NCI-H1417 treated with DMSO at 0.1 percent for 48 hours (cell line): ENCODE measurements around the gene DGKQ.
"Not testable (repeated sequence)": the region's sequence is repeated elsewhere in the genome, so short reads cannot be mapped to it uniquely, and the experiment has no call there.

Experiments
- DNase-seq: peaks from one replicate; lab custom pipeline; 2025; lab: John Stamatoyannopoulos, UW

Gene DGKQ

GRCh38 chr4:976016-976415, 2.6 kb upstream of the DGKQ start:
- not testable (repeated sequence) for DNase-seq

DNA sequence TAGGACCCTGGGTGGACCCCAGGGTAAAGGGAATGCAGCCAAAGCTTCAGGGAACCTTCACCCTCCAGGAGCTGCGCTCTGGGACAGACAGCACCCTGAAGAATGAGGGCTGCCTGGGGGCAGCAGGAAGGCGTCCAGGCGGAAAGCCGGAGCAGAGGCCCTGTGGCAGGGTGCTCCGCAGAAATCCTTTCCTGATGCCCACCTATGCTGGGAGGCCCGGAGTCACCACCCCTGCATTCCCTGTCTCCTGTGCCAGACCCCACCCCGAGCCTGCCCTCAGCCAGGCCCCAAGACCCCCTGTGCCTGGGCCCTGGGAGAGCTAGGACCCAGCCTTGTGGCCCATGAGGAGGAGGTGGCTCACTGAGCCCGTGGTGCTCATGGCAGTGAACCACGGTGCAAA, 1.3 kb upstream of the DGKQ start:
- no peak for DNase-seq

GRCh38 chr4:972651-973424, 531 bp downstream of the DGKQ start:
- no peak for DNase-seq

GRCh38 chr4:971666-972500, 1.5 kb downstream of the DGKQ start:
- DNase-seq = no peak

DNA sequence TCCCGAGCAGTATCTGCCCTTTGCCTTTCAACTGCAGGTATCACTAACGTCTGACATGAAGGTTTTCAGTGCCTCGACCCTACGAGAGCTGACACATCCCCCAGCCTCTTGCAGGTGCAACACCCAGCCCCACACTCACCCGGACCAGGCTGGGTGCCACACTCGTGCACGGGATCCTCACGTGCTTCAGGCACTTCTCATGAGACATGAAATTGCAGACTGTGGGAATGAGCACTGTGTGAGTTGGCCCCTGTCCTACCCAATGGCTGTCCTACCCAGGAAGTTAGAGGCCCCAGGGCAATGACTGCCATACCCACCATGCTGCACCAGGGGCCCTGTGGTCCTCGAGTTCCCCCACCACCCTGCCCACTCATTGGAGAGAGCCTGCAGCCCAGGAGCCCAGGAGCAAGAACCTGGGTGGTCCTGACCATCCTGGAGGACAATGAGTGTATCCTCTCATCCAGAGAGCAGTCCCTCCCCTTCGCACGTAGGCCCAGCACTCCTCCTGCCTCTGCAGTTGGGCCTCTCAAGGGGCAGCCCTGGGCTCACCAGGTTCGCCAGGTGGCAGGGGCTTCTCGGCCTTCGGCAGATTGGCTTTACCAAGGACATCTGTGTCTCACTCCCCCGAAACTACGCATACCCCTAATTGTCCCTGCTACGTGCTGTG, 2.4 kb downstream of the DGKQ start:
- DNase-seq = no peak

GRCh38 chr4:970046-970745, 3.2 kb downstream of the DGKQ start:
- no peak for DNase-seq

GRCh38 chr4:968621-969394, 4.6 kb downstream of the DGKQ start:
- no peak for DNase-seq

DNA sequence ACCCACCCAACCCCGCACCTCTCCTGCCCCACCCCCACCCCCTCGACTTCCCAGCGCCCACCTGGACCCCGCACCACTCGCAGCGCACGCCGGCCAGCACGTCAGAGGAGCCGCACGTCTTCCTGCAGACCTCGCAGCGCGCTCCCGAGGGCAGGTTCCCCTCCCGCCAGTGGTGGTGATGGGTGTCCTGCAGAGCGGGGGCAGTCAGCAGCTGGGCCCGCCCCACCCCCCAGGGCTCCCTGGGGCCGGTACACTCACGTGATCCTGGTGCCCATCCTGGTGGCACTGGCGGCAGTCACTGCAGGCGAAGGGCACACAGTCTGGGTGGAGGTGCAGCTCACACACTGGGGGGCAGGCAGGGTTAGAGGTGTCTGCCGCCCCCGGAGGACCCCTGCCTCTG, 5.1 kb downstream of the DGKQ start:
- peak; percentile 1 for DNase-seq

DNA sequence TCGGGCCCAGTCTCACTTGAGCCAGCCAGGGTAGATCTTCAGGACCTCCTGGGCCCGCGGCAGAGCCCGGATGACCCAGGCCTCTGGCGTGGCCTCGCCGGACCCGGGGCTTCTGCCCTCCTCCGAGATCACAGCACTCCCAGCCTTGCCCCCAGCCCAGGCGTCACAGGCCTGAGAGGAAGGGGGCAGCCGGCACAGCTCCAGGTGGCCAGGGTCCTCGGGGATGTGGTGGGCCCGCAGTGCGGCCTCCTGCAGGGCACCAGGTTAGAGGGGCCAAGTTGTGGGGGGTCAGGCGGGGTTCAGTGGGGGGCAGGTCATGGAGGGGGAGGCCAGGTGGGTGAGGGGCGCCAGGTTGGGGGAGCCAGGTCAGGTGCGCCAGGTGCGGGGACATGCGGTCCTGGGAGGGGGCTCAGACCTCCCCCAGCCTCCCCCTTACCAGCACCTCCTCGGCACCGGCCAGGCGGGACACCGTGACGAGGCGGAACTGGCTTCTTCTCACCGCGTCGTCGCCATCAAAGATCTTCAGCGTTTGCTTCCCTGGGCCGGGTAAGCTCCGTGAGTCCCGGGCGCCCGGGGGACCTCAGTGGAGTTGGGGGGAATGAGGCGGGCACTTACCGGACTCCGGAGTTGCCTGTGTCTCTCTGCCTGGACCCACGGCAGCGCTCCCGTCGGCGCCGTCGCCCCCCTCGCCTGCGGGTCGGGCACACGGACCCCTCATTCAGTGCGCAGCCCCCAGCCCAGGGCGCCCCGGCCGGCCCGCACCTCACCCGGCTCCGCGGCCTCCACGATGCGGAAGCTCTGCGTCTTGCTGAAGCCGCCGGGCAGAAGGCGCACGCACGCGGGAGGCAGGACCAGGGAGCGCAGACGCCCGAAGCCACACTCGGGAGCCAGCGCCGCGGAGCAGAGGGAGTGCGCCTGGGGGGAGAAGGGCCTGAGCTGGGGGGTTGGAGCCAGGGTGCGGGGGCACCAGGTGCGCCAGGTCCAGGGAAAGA, 6.0 kb downstream of the DGKQ start:
- DNase-seq = no peak

DNA sequence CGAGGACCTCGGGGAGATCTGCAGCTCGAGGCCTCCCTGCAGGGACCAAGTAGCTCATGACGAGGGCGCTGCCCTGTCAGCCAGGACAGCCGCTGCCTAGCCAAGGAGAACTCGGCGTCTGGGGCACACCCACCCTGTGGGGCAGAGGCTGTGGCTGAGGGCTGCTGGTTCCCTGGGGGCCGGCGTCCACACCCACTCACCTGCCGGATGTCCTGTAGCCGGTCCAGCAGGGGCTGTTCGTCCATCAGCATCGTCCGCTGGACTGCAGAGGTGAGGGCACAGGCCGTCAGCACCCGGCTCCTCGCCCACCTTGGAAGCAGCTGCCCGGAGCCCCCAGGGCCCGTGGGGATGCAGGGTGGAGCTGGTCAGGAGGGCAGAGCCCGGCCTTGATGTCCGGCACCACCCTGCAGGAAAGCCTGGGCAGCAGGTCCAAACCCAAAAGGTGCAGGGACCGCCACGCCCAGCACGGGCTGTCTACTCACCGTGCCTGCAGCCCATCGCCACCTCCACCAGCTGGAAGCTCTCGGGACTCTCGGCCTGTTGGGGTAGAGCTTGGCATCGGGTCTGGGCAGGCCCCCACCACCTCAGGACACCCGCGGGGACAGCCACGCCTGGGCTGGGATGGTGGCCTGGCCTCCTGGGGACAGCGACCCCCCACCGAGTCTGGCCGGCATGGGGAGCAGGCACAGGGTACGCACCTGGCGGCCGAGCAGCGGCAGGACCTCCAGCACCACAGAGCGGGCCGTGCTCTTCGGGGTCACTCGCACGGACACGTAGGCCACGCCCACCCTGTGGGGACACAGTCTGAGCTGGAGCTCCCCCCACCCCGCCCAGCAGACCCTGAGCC, 6.9 kb downstream of the DGKQ start:
- DNase-seq = no peak

DNA sequence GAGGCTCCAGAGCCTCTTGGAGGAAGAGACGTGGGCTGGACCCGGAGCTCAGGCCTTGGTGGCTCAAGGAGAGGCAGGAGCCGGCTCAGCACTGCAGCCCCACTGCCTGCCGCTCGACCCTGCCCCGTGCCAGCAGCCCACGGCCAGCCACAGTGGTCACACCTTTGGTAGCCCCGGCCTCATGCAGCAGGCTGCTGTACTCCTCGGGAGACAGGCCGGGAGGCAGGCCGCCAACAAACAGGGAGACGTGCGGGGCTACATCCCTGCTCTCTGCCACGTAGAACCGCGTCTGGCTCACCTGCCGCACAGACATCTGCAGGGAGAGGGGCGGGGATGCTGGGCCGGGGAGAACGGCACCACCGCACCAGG, 7.6 kb downstream of the DGKQ start:
- no peak for DNase-seq

DNA sequence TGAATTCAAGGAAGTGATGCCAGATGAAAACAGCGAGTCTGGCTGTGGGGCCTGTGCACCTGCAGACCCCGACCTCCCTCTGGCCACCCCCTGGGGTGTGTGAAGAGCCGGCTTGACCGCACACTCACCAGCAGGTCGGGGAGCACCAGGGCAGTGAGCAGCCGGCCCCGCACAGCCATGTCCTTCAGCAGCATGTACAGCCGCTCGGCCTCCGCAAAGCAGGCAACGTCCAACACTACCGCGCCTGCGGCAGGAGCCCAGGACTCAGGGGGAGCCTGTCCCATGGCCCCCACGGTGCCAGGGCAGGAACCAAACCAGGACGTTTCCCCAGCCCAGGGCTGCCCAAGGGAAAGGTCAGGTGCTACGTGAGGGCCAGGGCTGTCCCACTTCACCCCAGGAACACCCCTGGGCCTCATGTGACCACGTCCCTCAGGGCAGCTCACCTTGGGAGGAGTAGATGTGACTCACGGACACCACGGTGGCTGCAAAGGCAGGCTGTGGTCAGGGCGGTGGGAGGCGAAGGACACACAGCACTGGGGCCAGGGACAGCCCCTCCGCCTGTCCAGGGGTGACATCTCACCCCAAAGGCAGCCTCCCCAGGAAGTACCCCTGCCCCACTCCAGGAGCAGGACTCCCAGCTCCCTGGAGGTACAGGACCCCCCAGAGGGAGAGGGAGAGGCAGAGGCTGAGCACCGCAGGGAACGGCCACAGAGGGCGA, 8.2 kb downstream of the DGKQ start:
- DNase-seq = no peak

DNA sequence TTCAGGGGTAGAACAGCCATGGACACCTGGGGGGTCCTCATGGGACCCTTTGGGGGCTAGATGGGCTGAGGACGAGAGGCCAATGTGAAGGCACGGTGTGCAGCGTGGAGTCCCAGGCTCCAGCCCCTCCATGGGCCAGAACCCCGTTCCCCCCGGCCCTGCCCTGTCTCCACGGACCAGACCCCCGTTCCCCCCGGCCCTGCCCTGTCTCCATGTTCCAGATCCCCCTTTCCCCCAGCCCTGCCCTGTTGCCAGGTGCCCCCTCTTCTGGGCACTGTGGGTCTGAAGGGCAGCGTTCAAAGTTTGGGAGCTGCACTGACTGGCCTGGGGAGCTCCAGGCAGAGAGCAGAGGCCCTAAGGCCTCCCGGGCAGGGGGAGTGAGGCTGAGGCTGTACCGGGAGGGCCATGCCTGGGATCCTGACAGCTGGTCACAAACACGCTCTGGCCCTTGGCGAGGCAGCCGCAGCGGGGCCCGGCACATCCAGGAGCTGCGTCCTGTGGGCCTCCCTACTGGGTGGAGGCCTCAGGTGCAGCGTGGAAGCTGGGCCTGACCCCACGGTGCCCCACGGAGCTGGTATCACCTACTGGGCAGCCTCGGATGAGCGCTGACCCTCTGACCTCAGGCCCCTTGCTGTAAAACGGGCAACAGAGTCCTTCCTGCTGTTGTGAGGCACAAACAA, 8.9 kb downstream of the DGKQ start:
- DNase-seq = no peak

DNA sequence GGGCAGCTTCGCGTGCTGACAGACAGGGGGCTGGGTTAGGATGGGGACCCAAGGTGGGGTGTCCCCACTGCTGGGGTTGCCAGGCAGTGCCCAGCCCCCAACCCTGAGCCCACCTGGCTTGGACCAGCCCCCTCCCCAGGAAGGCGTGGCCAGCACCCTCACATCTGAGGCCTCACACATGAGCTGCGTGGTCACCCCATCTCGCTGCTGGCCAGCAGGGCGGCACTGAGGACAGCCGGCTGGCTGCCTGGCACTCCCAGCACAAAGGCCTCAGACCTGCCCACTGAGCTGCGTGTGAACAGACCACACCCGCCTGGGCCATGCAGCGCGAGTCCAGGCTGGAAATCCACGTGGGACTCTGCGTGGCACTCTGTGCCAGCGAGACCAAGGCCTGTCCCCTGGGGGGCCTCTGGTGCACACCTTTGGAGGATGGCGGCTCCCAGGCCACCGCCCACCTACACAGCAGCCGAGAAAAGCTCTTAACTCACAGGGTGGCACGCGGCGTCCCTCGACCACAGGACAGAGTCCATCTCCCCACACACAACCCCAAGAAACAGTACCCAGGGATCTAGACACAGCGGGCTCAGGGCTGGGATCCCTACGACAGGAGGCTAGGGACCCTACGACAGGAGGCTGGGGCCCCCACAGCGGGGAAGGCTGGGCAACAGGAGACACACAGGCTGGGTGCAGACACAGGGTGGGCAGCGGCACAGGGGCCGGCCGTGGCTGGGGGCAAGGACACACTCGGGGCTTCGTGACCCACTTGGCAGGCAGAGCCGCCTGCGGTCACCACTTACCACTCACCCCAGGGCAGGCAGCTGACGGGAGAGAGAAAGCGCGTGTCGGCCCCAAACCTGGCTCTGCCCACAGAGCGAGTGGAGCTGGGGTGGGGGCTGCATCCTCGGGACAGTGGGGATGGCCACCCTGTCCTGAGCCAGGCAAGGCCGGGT, 9.8 kb downstream of the DGKQ start:
- DNase-seq = no peak

DNA sequence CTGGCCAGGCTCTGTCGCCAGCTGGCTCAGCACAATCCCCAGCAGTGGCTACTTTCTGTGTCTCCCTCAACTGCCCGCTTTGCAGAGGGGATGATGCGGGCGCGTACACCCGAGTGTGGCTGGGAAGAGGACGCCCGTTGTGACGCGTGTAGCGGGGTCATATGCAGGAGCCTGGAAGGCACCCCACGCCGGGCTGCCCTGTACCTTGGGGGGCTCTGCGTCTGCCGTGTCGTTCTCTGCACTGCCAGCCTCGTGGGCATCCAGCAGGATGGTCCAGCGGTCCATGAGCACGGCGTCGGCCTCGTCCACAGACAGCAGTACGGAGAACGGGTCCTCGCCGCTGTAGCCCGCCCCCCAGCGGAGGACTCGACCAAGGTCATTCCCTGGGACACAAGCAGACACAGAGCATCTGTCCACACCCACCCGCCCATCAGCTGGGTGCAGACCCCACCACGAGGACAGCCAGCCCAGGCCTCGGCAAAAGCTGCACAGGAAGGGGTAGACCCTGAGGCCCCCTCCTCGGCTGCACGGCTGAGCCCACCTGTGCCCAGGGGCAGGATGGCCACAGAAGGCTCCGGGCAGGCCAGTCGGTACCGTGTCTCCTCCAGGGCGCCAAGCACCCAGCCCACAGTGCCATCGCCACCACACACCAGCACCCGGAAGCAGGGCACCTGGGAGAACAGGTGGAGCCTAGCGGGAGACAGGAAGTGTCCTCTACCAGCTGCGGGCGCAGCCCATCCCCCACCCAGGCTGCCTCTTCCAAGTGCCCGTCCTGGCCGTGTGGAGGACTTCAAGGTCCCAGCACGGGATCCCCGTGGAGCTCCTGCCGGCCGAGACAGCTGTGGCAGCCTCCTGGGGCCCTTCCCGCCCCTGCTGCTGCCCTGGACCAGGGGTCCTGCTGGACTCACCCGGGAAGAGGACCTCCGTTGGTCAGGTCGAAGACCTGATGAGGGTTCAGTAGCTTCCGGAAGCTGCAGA, 10.8 kb downstream of the DGKQ start:
- no peak for DNase-seq
